Heart left ventricle (tissue), 16 donors: Measurements from ENCODE around the gene RAC3. TPM values are rescaled to one million over a fixed set of nuclear protein-coding genes. Genes with fewer than 3 reads are reported as not detected.

Experiments used
- ATAC-seq, 4 donors: fragments of 200-7000 bp; cut with Tn5 transposase; one replicate each; pipeline ENCODE4 v1.9.1; 2020 to 2022; ENCODE audit warnings: moderate library complexity in 4 of 4, mild to moderate bottlenecking in 3 of 4, moderate number of reproducible peaks in 1 of 4
- DNase-seq, 5 donors: peaks; one replicate each; pipeline ENCODE4 v3.0.0-alpha.2; 2020
- H3K27ac ChIP-seq, 12 donors: fragments of 200-600 bp; sonication (generic) in 4 of 12; one replicate each; pipeline versions ENCODE4 v1.5.0 to v1.8.0; 2016 to 2022; ENCODE audit warnings: mild to moderate bottlenecking in 2 of 12
- H3K27me3 ChIP-seq, 9 donors: fragments of 200-600 bp; sonication (generic) in 2 of 9; one replicate each; pipeline versions ENCODE4 v1.5.1 to v1.8.0; 2016 to 2022; ENCODE audit warnings: mild to moderate bottlenecking in 3 of 9
- H3K36me3 ChIP-seq, 9 donors: fragments of 200-600 bp; sonication (generic) in 2 of 9; one replicate each; pipeline versions ENCODE4 v1.5.0 to v1.8.0; 2018 to 2022; ENCODE audit warnings: mild to moderate bottlenecking in 2 of 9
- H3K4me1 ChIP-seq, 12 donors: fragments of 200-600 bp; sonication (generic) in 4 of 12; one replicate each; pipeline versions ENCODE4 v1.5.0 to v1.8.0; 2016 to 2022; ENCODE audit warnings: mild to moderate bottlenecking in 3 of 12
- H3K4me3 ChIP-seq, 12 donors: fragments of 200-600 bp; sonication (generic) in 4 of 12; one replicate each; pipeline versions ENCODE4 v1.5.0 to v1.8.0; 2017 to 2022; ENCODE audit warnings: mild to moderate bottlenecking in 9 of 12, moderate library complexity in 4 of 12
- H3K9me3 ChIP-seq, 12 donors: fragments of 200-600 bp; sonication (generic) in 4 of 12; one replicate each; pipeline versions ENCODE4 v1.5.0 to v1.8.0; 2016 to 2022; ENCODE audit warnings: mild to moderate bottlenecking in 1 of 12
- POLR2A ChIP-seq, 2 donors: fragments of 450-650 bp; IDR thresholded peaks; one replicate each; pipeline ENCODE4 v1.6.1; 2017; ENCODE audit warnings: antibody characterized with exemption in 2 of 2, mild to moderate bottlenecking in 2 of 2, moderate library complexity in 2 of 2
- WGBS, 4 donors: extraction: QIAGEN DNeasy Blood & Tissue Kit in 2 of 4; methylation state at CpG; one replicate each; pipeline versions ENCODE4 v1.1.5 to v1.1.7; 2013 to 2018; 5-methylcytosine and 5-hydroxymethylcytosine counted together
- intact Hi-C, 10 donors: fragments of 100-400 bp; cut with DNase I; formaldehyde crosslinking; loops; one replicate each; pipeline versions ENCODE4 v1.11.1 to v1.14.2; 2022
- polyA plus RNA-seq, 2 donors: library from polyadenylated mRNA; stranded (reverse); fragments of 200-250 nt; gene quantifications; one replicate each; pipeline ENCODE4 v1.2.3, GENCODE V29; 2013
- total RNA-seq, 9 donors: library from RNA; depleted of rRNA in 2 of 9; stranded (reverse); fragments of >200 nt in 2 of 9; fragmentation: NEBNext Ultra II Directional in 3 of 9; extraction: Animal tissue kit (Norgen Biotek cat#: 25700) in 3 of 9; gene quantifications; one replicate each; pipeline versions ENCODE4 v1.1.0 to v1.2.4, GENCODE V29; 2016 to 2023
- TF ChIP-seq, protein P1 (sequence below), 12 donors: fragments of 200-600 bp; sonication (generic) in 4 of 12; IDR thresholded peaks; one replicate each; pipeline versions ENCODE4 v1.5.0 to v1.8.0; 2018 to 2022; ENCODE audit warnings: antibody characterized with exemption in 12 of 12, mild to moderate bottlenecking in 5 of 12
- donor health status: ischemic (EF 13 %, LVEDD 7.1; RV severe dilation, severe dysfunction).
- donor health status: healthy with polysubstance abuse.
- donor health status: DM: no; HTN: yes; CAD: no.
- donor health status: DM: no; HTN: no; CAD: no.
- donor health status: ischemic (EF 25% LVEDD 6.9; RV normal size, moderate dysfunction).
- donor health status: ischemic (EF 25% LVEDD 5.7; RV mildly dilated, moderate dysfunction).
- donor health status: healthy.
- donor health status: DM: yes; HTN: yes; CAD: no.
- donor health status: ischemic (EF 35%, LVEDD 5.7; RV mildly dilated, moderate dysfunction).
- donor health status: nonischemic (EF 11% LVEDD 7.7; RV severe dilation, severe dysfunction).
- donor health status: DM: yes; HTN: yes; CAD: no.
- donor health status: PGD.
- donor health status: ischemic (EF 29% LVEDD 5.4; RV normal size, mild dysfunction).
- donor health status: nonischemic (EF 23%, LVEDD 6.1; RV moderate dilation, normal function).

Gene RAC3
- total and polyA plus RNA-seq, 11 donors = 0.76 to 2.6 (median 1.5) TPM

DNA sequence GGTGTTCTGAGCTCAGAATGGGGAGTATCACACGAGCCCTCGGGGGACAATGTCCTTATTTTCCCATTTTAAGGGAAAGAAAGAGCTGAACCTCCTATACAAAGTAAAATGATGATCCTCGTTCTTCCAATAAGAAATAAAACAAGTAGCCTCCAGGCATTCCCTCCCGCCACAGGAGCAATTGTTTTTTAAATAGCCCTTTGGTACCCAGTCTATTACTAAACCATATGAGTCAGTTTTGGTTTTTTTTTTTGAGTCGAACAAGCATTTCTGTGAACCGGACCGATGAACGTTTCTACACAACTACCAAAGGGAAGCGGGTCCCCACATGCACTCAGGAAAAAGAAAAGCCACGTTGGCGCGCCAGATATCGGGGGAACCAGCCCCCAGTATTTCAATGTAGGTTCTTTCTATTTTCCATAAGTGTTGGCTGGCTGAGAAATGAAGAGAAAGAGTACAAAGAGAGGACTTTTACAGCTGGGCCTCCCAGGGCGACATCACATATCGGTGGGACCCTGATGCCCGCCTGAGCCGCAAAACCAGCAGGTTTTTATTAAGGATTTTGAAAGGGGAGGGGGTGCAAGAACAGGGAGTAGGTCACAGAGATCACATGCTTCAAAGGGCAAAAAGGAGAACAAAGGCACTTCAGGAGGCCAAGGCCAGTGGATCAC, 9.8 kb downstream of the RAC3 start:
- WGBS, 4 donors = 88 to 92% (median 89%) methylated on average over 17 of the region's 17 CpGs
- no peak for DNase-seq
- TF ChIP-seq POLR2A (IDR thresholded peaks at IDR 0.05) = no peak
- TF ChIP-seq, protein P1, sequence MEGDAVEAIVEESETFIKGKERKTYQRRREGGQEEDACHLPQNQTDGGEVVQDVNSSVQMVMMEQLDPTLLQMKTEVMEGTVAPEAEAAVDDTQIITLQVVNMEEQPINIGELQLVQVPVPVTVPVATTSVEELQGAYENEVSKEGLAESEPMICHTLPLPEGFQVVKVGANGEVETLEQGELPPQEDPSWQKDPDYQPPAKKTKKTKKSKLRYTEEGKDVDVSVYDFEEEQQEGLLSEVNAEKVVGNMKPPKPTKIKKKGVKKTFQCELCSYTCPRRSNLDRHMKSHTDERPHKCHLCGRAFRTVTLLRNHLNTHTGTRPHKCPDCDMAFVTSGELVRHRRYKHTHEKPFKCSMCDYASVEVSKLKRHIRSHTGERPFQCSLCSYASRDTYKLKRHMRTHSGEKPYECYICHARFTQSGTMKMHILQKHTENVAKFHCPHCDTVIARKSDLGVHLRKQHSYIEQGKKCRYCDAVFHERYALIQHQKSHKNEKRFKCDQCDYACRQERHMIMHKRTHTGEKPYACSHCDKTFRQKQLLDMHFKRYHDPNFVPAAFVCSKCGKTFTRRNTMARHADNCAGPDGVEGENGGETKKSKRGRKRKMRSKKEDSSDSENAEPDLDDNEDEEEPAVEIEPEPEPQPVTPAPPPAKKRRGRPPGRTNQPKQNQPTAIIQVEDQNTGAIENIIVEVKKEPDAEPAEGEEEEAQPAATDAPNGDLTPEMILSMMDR (IDR thresholded peaks at IDR 0.05) = no peak
- Histone ChIP-seq H3K27ac (no peak overlapping the region), H3K36me3 (no peaks in the 10 kb centered on the region), H3K9me3 (no peaks in the 10 kb centered on the region), H3K27me3 (no peaks in the 10 kb centered on the region), H3K4me1 (peaks cover 0 to 21% (median 10%) of the 10 kb centered on the region in 12 donors), H3K4me3 (no peak overlapping the region)
- intact Hi-C loops = no loop called here
- no peak for ATAC-seq

DNA sequence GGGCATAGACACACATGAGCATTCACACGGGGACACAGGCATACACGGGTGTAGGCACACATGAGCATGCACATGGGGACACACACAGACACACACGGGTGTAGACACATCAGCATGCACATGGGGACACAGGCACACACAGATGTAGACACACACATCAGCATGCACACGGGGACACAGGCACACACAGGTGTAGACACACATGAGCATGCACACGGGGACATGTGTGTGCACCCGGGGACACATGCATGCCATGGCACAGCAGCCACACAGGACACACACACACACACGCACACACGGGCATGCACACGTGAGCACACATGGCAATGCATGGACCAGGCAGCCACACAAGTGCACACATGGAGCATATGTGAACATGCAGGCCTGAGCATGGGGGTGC, 11.2 kb downstream of the RAC3 start:
- no peak overlapping the region for H3K27ac ChIP-seq
- H3K27me3 ChIP-seq = no peaks in the 10 kb centered on the region
- TF ChIP-seq POLR2A (IDR thresholded peaks at IDR 0.05) = no peak
- TF ChIP-seq, protein P1 (IDR thresholded peaks at IDR 0.05) = no peak
- H3K4me3 ChIP-seq = no peak overlapping the region
- peaks cover 0 to 10% (median 0%) of the 10 kb centered on the region in 9 donors for H3K36me3 ChIP-seq
- 66 to 89% (median 85%) methylated on average over 2 to 9 of the region's 9 CpGs for WGBS, 4 donors
- peaks cover 0 to 13% (median 4%) of the 10 kb centered on the region in 12 donors for H3K4me1 ChIP-seq
- intact Hi-C loops = no loop called here
- no peaks in the 10 kb centered on the region for H3K9me3 ChIP-seq
- ATAC-seq (no peak), DNase-seq (no peak)

DNA sequence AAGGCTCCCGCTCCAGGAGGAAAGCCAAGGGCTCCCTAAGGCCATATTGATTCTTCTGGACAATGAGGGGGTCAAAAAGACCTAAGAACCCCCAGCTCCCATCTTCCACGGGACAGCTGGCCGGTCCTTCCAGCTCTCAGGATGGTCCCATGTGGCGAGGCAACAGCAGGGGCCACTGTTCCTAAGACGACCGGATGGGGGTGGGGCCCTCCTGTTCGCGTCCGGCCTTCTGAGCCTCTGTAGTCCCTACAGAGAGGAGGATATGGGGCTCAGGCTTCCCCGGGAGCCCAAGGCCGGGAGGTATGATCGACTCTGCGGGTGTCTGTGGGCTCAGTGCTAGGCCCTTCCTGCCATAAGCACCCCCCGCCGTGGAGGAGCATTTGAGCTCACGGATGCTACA, 12.0 kb downstream of the RAC3 start:
- WGBS, 4 donors = 54 to 65% (median 64%) methylated on average over 12 to 16 of the region's 16 CpGs
- Histone ChIP-seq H3K4me1 (peaks cover 0 to 6% (median 0%) of the 10 kb centered on the region in 12 donors), H3K27me3 (no peaks in the 10 kb centered on the region), H3K27ac (no peak overlapping the region), H3K9me3 (no peaks in the 10 kb centered on the region), H3K36me3 (peaks cover 0 to 18% (median 2%) of the 10 kb centered on the region in 9 donors), H3K4me3 (no peak overlapping the region)
- intact Hi-C loops = no loop called here
- ATAC-seq (no peak), DNase-seq (no peak)
- TF ChIP-seq, protein P1 (IDR thresholded peaks at IDR 0.05) = no peak
- no peak for TF ChIP-seq POLR2A (IDR thresholded peaks at IDR 0.05)

DNA sequence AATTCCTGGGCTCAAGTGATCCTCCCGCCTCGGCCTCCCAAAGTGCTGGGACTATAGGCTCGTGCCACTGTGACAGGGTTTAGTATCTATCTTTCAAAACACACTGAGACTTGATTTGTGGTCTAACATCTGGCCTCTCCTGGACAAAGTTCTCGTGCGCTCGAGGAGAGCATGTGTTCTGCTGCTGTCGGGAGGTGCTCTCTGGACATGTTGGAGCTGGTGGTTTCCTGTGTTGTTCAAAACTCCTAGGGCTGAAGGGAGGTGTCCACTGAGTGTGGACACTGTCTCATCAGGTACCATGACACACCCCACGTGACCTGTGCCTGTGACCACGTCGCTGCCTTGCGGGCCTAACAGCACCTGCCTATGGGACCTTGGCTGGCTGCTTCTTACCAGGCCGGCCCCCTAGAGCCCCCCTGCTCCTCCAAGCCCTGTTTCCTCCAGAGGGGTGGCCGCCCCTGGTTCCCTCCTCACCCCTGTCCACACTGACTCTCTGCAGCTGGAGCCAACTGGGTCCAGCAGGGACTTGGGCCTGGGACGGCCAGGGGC, 14.5 kb downstream of the RAC3 start:
- Histone ChIP-seq H3K27me3 (no peaks in the 10 kb centered on the region), H3K4me3 (no peak overlapping the region), H3K36me3 (peaks cover 0 to 35% (median 8%) of the 10 kb centered on the region in 9 donors), H3K27ac (no peak overlapping the region), H3K4me1 (peaks cover 0 to 17% (median 10%) of the 10 kb centered on the region in 12 donors), H3K9me3 (no peaks in the 10 kb centered on the region)
- ATAC-seq = no peak
- no peak for DNase-seq
- WGBS, 4 donors = 73 to 90% (median 83%) methylated on average over 12 to 14 of the region's 14 CpGs
- TF ChIP-seq, protein P1 (IDR thresholded peaks at IDR 0.05) = no peak
- TF ChIP-seq POLR2A (IDR thresholded peaks at IDR 0.05) = no peak
- intact Hi-C loops = loop anchor here in 1 of 10 donors (1.0 kb wide), 1 partner anchor 27 kb away; no protein-coding TSS in a partner anchor
